ENCODE measurements around the gene REX1BD. TPM values are rescaled to one million over a fixed set of nuclear protein-coding genes. Genes with fewer than 3 reads are reported as not detected.
A peak's percentile ranks its signal among the peaks of the same experiment; 100 is the strongest.

Gene REX1BD
- total RNA-seq, 1 donor from 2014 or later = 47.4 TPM

- peak overlapping the region; percentile 46 for H3K4me3 ChIP-seq (ENCODE audit: insufficient read depth, low read depth, low read length)
- DNase-seq (ENCODE audit: low read depth) (no peak), FAIRE-seq (no peak)
- peak overlapping the region; percentile 63 for H2AFZ ChIP-seq (ENCODE audit: low read depth, low read length)
- peaks cover 10% of the 10 kb centered on the region for H3K9me3 Mint-ChIP-seq (ENCODE audit: unreplicated experiment)
- peaks cover 19% of the 10 kb centered on the region for H4K20me1 ChIP-seq (ENCODE audit: insufficient read depth, low read length)
- H3K27ac ChIP-seq (ENCODE audit: low read depth, low read length) = no peak overlapping the region
- peaks cover 8% of the 10 kb centered on the region for H3K4me1 ChIP-seq (ENCODE audit: insufficient read depth, low read length)
- peaks cover 2% of the 10 kb centered on the region for H3K9me3 ChIP-seq (ENCODE audit: insufficient read depth, low read depth, low read length)
- H3K4me3 Mint-ChIP-seq (ENCODE audit: unreplicated experiment) = peak overlapping the region; percentile 81
- H3K27me3 ChIP-seq (ENCODE audit: insufficient read depth, low read length) = peaks cover 61% of the 10 kb centered on the region
- peaks cover 5% of the 10 kb centered on the region for H3K4me1 Mint-ChIP-seq (ENCODE audit: low read depth, unreplicated experiment)
- H3K4me2 ChIP-seq (ENCODE audit: low read length) = peak overlapping the region; percentile 83
- H3K9ac ChIP-seq (ENCODE audit: low read length) = no peak overlapping the region
- TF ChIP-seq EZH2 (IDR thresholded peaks at IDR 0.05; ENCODE audit: insufficient read depth, low read length) = no peak
- TF ChIP-seq CTCF (IDR thresholded peaks at IDR 0.05; ENCODE audit: insufficient read depth, low read depth, low read length) = no peak
- H3K36me3 ChIP-seq (ENCODE audit: insufficient read depth, low read length) = no peaks in the 10 kb centered on the region
- peaks cover 64% of the 10 kb centered on the region for H3K27me3 Mint-ChIP-seq (ENCODE audit: low read depth, unreplicated experiment)
- no peaks in the 10 kb centered on the region for H3K79me2 ChIP-seq (ENCODE audit: insufficient read depth, low read length)
- H3K36me3 Mint-ChIP-seq (ENCODE audit: low read depth, unreplicated experiment) = no peaks in the 10 kb centered on the region
- no peak overlapping the region for H3K27ac Mint-ChIP-seq (ENCODE audit: unreplicated experiment)
These were observed 23.6 kb downstream of the REX1BD start for GRCh38 chr19:18612051-18612771.

DNA sequence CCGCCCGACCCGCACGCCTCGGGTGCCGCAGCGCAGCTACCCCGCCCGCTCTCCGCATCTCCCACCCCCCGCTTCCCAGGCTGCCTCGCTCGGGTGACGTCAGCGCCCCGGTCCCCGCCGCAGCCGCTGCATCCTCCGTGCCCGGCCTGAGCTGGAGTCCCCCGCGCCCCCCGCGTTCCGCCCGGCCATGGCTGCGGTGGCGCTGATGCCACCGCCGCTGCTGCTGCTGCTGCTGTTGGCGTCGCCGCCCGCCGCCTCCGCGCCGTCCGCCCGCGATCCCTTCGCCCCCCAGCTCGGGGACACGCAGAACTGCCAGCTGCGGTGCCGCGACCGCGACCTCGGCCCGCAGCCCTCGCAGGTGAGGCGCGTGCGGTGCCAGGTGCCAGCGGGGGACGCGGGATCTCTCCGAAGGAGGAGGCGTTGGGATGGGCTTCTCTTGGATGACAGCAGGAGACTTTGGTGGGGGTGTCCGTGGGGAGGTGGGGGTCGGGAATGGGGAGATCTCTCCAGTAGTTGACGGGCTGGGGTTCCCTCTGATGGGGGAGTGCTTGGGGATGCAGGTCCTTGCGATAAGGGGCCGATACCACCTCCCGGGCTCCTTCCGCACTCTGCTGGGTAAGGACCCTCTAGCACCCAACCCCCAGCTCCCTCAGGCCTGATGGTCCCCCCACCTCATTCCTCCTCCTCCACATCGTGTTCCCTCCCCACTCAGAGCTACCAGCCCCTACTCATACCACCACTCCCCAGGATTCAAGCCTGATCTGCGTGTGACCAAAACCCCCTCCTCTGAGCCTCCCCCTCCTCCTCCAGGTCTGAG lies 24.4 kb downstream of the REX1BD start, which contains the start of gene TMEM59L:
Gene TMEM59L (plus strand): TSS at position 99 of the 817 bp plus-strand sequence. CDS start 89 bp downstream, at position 188.
- Histone ChIP-seq H3K4me1 (ENCODE audit: insufficient read depth, low read length) (peaks cover 6% of the 10 kb centered on the region), H2AFZ (ENCODE audit: low read depth, low read length) (peak within 1 kb of the TSS; percentile 63), H3K27ac (ENCODE audit: low read depth, low read length) (no peak within 1 kb of the TSS), H3K4me2 (ENCODE audit: low read length) (peak within 1 kb of the TSS; percentile 83), H4K20me1 (ENCODE audit: insufficient read depth, low read length) (peaks cover 19% of the 10 kb centered on the region), H3K9ac (ENCODE audit: low read length) (peak within 1 kb of the TSS; percentile 18), H3K36me3 (ENCODE audit: insufficient read depth, low read length) (no peaks in the 10 kb centered on the region), H3K27me3 (ENCODE audit: insufficient read depth, low read length) (peaks cover 54% of the 10 kb centered on the region), H3K9me3 (ENCODE audit: insufficient read depth, low read depth, low read length) (peaks cover 2% of the 10 kb centered on the region), H3K79me2 (ENCODE audit: insufficient read depth, low read length) (no peaks in the 10 kb centered on the region), H3K4me3 (ENCODE audit: insufficient read depth, low read depth, low read length) (peak within 1 kb of the TSS; percentile 46)
- Mint-ChIP-seq H3K27ac (ENCODE audit: unreplicated experiment) (no peak within 1 kb of the TSS), H3K4me3 (ENCODE audit: unreplicated experiment) (peak within 1 kb of the TSS; percentile 81), H3K4me1 (ENCODE audit: low read depth, unreplicated experiment) (peaks cover 5% of the 10 kb centered on the region), H3K27me3 (ENCODE audit: low read depth, unreplicated experiment) (peaks cover 66% of the 10 kb centered on the region), H3K36me3 (ENCODE audit: low read depth, unreplicated experiment) (peaks cover 4% of the 10 kb centered on the region), H3K9me3 (ENCODE audit: unreplicated experiment) (peaks cover 18% of the 10 kb centered on the region)
- TF ChIP-seq CTCF (IDR thresholded peaks at IDR 0.05; ENCODE audit: insufficient read depth, low read depth, low read length) (no peak), EZH2 (IDR thresholded peaks at IDR 0.05; ENCODE audit: insufficient read depth, low read length) (peak; percentile 99)
- FAIRE-seq (no peak), DNase-seq (ENCODE audit: low read depth) (no peak)

Measured in astrocyte (in vitro differentiated cells and primary cell).